ENCODE results near the gene CELSR2.

The CELSR2 gene

GRCh38 chr1:109290998-109291397 lies 41.7 kb downstream of the CELSR2 start:
- no peak overlapping the region for H3K27ac ChIP-seq (ENCODE audit: low read length)
- no peaks in the 10 kb centered on the region for H3K9me3 ChIP-seq (ENCODE audit: control insufficient read depth in 1 of 2, low read length in 2 of 2)
- no peak overlapping the region for H3K4me3 ChIP-seq (ENCODE audit: low read depth in 1 of 2, low read length in 2 of 2)
- H3K27me3 ChIP-seq (ENCODE audit: low read depth, low read length), result no peaks in the 10 kb centered on the region
- no peaks in the 10 kb centered on the region for H3K36me3 ChIP-seq (ENCODE audit: control insufficient read depth in 1 of 2, insufficient read depth in 2 of 2, low read length in 2 of 2)
- no peaks in the 10 kb centered on the region for H3K4me1 ChIP-seq (ENCODE audit: control insufficient read depth in 1 of 2, insufficient read depth in 2 of 2, low read length in 2 of 2)

DNA sequence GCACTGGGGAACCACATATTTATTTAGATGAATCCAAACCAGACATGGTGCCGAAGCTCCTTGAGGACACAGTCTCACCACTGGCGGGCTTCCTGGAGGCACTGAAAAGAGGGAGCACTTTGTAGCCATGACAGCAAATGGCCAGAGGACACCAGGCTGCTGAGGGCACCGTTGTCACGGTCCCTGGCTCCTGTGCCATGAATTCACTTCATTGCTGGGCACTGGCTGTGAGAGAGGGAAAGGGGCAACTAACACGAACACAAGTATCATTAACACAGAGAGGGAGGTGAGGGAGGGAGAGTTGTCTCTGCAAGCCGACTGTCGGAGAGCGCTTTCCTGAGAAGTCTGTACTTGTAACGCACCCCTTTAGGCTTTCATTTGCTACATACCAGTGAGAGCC lies 43.0 kb downstream of the CELSR2 start:
- Histone ChIP-seq H3K27me3 (ENCODE audit: low read depth, low read length) (no peaks in the 10 kb centered on the region), H3K27ac (ENCODE audit: low read length) (no peak overlapping the region), H3K9me3 (ENCODE audit: control insufficient read depth in 1 of 2, low read length in 2 of 2) (no peaks in the 10 kb centered on the region), H3K4me3 (ENCODE audit: low read depth in 1 of 2, low read length in 2 of 2) (no peak overlapping the region), H3K4me1 (ENCODE audit: control insufficient read depth in 1 of 2, insufficient read depth in 2 of 2, low read length in 2 of 2) (no peaks in the 10 kb centered on the region), H3K36me3 (ENCODE audit: control insufficient read depth in 1 of 2, insufficient read depth in 2 of 2, low read length in 2 of 2) (no peaks in the 10 kb centered on the region)

- Histone ChIP-seq H3K27me3 (ENCODE audit: low read depth, low read length) (no peaks in the 10 kb centered on the region), H3K9me3 (ENCODE audit: control insufficient read depth in 1 of 2, low read length in 2 of 2) (no peaks in the 10 kb centered on the region)
Measured at GRCh38 chr1:109293026-109293425, 43.7 kb downstream of the CELSR2 start.

DNA sequence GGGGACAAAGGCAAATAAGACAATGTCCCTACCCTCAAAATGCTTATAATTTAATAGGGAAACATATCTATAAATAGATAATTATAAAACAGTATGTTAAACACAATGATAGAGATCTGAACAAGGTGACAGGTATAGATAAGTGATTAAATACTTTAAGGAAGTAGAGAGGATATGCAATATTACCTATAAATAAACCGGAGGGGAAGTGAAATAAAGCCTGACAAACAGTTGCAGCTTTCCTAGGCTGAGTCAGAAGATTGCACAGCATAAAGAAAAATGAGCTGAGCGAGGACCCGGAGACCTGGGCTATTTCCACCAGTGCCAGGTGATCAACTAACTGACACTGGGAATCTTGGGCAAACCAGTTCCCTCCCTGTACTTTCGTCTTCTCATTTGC lies 45.1 kb downstream of the CELSR2 start:
- no peaks in the 10 kb centered on the region for H3K27me3 ChIP-seq (ENCODE audit: low read depth, low read length)
- no peak overlapping the region for H3K4me3 ChIP-seq (ENCODE audit: low read depth in 1 of 2, low read length in 2 of 2)

More at GRCh38 chr1:109293026-109293425, 43.7 kb downstream of the CELSR2 start:
- Histone ChIP-seq H3K4me3 (ENCODE audit: low read depth in 1 of 2, low read length in 2 of 2) (no peak overlapping the region), H3K4me1 (ENCODE audit: control insufficient read depth in 1 of 2, insufficient read depth in 2 of 2, low read length in 2 of 2) (no peaks in the 10 kb centered on the region), H3K27ac (ENCODE audit: low read length) (no peak overlapping the region), H3K36me3 (ENCODE audit: control insufficient read depth in 1 of 2, insufficient read depth in 2 of 2, low read length in 2 of 2) (no peaks in the 10 kb centered on the region)

GRCh38 chr1:109295712-109296415 lies 46.5 kb downstream of the CELSR2 start:
- H3K27ac ChIP-seq (ENCODE audit: low read length), result no peak overlapping the region
- no peaks in the 10 kb centered on the region for H3K9me3 ChIP-seq (ENCODE audit: control insufficient read depth in 1 of 2, low read length in 2 of 2)
- H3K27me3 ChIP-seq (ENCODE audit: low read depth, low read length), result no peaks in the 10 kb centered on the region
- H3K36me3 ChIP-seq (ENCODE audit: control insufficient read depth in 1 of 2, insufficient read depth in 2 of 2, low read length in 2 of 2), result no peaks in the 10 kb centered on the region
- no peak overlapping the region for H3K4me3 ChIP-seq (ENCODE audit: low read depth in 1 of 2, low read length in 2 of 2)
- H3K4me1 ChIP-seq (ENCODE audit: control insufficient read depth in 1 of 2, insufficient read depth in 2 of 2, low read length in 2 of 2), result peaks cover 0 to 18% of the 10 kb centered on the region in 2 donors

More for the DNA sequence above, 45.1 kb downstream of the CELSR2 start:
- peaks cover 0 to 12% of the 10 kb centered on the region in 2 donors for H3K4me1 ChIP-seq (ENCODE audit: control insufficient read depth in 1 of 2, insufficient read depth in 2 of 2, low read length in 2 of 2)
- H3K9me3 ChIP-seq (ENCODE audit: control insufficient read depth in 1 of 2, low read length in 2 of 2), result no peaks in the 10 kb centered on the region
- no peak overlapping the region for H3K27ac ChIP-seq (ENCODE audit: low read length)
- H3K36me3 ChIP-seq (ENCODE audit: control insufficient read depth in 1 of 2, insufficient read depth in 2 of 2, low read length in 2 of 2), result no peaks in the 10 kb centered on the region

- H3K27me3 ChIP-seq (ENCODE audit: low read depth, low read length), result no peaks in the 10 kb centered on the region
- no peaks in the 10 kb centered on the region for H3K9me3 ChIP-seq (ENCODE audit: control insufficient read depth in 1 of 2, low read length in 2 of 2)
- no peak overlapping the region for H3K27ac ChIP-seq (ENCODE audit: low read length)
- no peak overlapping the region for H3K4me3 ChIP-seq (ENCODE audit: low read depth in 1 of 2, low read length in 2 of 2)
- peaks cover 0 to 18% of the 10 kb centered on the region in 2 donors for H3K4me1 ChIP-seq (ENCODE audit: control insufficient read depth in 1 of 2, insufficient read depth in 2 of 2, low read length in 2 of 2)
- H3K36me3 ChIP-seq (ENCODE audit: control insufficient read depth in 1 of 2, insufficient read depth in 2 of 2, low read length in 2 of 2), result no peaks in the 10 kb centered on the region
Measured at GRCh38 chr1:109296782-109297181, 47.4 kb downstream of the CELSR2 start.

GRCh38 chr1:109298666-109299557 lies 49.6 kb downstream of the CELSR2 start:
- H3K4me1 ChIP-seq (ENCODE audit: control insufficient read depth in 1 of 2, insufficient read depth in 2 of 2, low read length in 2 of 2), result peaks cover 0 to 18% of the 10 kb centered on the region in 2 donors

GRCh38 chr1:109299558-109300343 lies 50.4 kb downstream of the CELSR2 start:
- Histone ChIP-seq H3K36me3 (ENCODE audit: control insufficient read depth in 1 of 2, insufficient read depth in 2 of 2, low read length in 2 of 2) (no peaks in the 10 kb centered on the region), H3K9me3 (ENCODE audit: control insufficient read depth in 1 of 2, low read length in 2 of 2) (no peaks in the 10 kb centered on the region), H3K4me3 (ENCODE audit: low read depth in 1 of 2, low read length in 2 of 2) (no peak overlapping the region), H3K27ac (ENCODE audit: low read length) (no peak overlapping the region), H3K27me3 (ENCODE audit: low read depth, low read length) (no peaks in the 10 kb centered on the region), H3K4me1 (ENCODE audit: control insufficient read depth in 1 of 2, insufficient read depth in 2 of 2, low read length in 2 of 2) (peaks cover 0 to 23% of the 10 kb centered on the region in 2 donors)

More at GRCh38 chr1:109298666-109299557, 49.6 kb downstream of the CELSR2 start:
- H3K4me3 ChIP-seq (ENCODE audit: low read depth in 1 of 2, low read length in 2 of 2), result no peak overlapping the region
- H3K27me3 ChIP-seq (ENCODE audit: low read depth, low read length), result no peaks in the 10 kb centered on the region
- no peaks in the 10 kb centered on the region for H3K9me3 ChIP-seq (ENCODE audit: control insufficient read depth in 1 of 2, low read length in 2 of 2)
- H3K36me3 ChIP-seq (ENCODE audit: control insufficient read depth in 1 of 2, insufficient read depth in 2 of 2, low read length in 2 of 2), result no peaks in the 10 kb centered on the region
- H3K27ac ChIP-seq (ENCODE audit: low read length), result no peak overlapping the region

DNA sequence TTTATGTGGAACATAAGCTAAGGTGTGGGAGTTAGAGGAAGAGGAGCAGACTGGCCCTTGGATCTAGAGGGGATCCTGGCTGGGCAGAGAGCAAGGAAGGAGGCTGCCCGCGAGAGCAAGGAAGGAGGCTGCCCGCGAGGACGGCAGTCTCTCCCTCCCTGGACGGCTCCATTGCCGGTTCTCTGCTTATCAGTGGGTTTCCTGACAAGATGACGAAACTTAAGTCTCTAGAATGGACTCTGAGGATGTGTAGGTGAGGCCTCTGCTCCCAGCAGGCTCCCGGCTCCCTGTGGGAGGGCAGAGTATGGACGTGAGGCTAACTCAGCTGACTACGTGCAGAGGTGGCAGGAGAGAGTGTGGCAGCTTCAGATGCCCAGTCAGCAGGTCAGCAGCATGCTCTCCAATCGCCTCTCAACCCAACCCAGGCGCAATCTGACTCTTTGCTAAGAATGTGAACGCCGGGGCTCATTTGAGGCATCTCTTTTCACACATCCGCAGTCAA lies 51.4 kb downstream of the CELSR2 start:
- Histone ChIP-seq H3K27me3 (ENCODE audit: low read depth, low read length) (no peaks in the 10 kb centered on the region), H3K4me3 (ENCODE audit: low read depth in 1 of 2, low read length in 2 of 2) (no peak overlapping the region), H3K27ac (ENCODE audit: low read length) (no peak overlapping the region), H3K36me3 (ENCODE audit: control insufficient read depth in 1 of 2, insufficient read depth in 2 of 2, low read length in 2 of 2) (no peaks in the 10 kb centered on the region), H3K9me3 (ENCODE audit: control insufficient read depth in 1 of 2, low read length in 2 of 2) (no peaks in the 10 kb centered on the region), H3K4me1 (ENCODE audit: control insufficient read depth in 1 of 2, insufficient read depth in 2 of 2, low read length in 2 of 2) (peaks cover 0 to 32% of the 10 kb centered on the region in 2 donors)

DNA sequence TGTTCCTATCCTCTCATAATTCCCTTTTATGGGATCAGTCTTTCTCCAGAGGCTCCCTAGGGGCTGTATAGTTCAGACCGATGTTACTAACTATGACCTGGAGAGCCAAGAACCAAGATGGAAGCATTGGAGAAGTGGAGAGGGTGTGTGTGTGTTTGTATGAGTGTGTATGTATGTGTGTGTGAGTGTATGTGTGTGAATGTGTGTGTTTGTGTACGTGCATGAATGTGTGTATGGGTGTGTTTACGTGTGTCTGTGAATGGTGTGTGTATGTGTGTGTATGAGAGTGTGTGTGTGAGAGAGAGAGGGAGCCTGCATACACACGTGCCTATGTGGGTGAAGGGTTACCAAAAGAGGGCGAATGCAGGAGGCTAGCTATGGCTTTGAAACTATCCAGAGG lies 52.5 kb downstream of the CELSR2 start:
- Histone ChIP-seq H3K9me3 (ENCODE audit: control insufficient read depth in 1 of 2, low read length in 2 of 2) (no peaks in the 10 kb centered on the region), H3K4me3 (ENCODE audit: low read depth in 1 of 2, low read length in 2 of 2) (no peak overlapping the region), H3K27ac (ENCODE audit: low read length) (no peak overlapping the region), H3K36me3 (ENCODE audit: control insufficient read depth in 1 of 2, insufficient read depth in 2 of 2, low read length in 2 of 2) (no peaks in the 10 kb centered on the region), H3K27me3 (ENCODE audit: low read depth, low read length) (no peaks in the 10 kb centered on the region), H3K4me1 (ENCODE audit: control insufficient read depth in 1 of 2, insufficient read depth in 2 of 2, low read length in 2 of 2) (peaks cover 0 to 37% of the 10 kb centered on the region in 2 donors)
